Natural killer cell (primary cell): ENCODE data around the gene HOXA9. TPM values are rescaled to one million over a fixed set of nuclear protein-coding genes. Genes with fewer than 3 reads are reported as not detected.

ENCODE experiments used
- ATAC-seq, 3 donors: fragments of 150-1000 bp in 2 of 3; fragments of 200-7000 bp in 1 of 3; cut with Tn5 transposase; 1 replicate in 1 of 3; 2 replicates in 2 of 3; pipeline ENCODE4 v1.10.0; 2021; ENCODE audit warnings: mild to moderate bottlenecking in 2 of 3, moderate library complexity in 2 of 3
- DNase-seq, 2 donors: peaks; one replicate each; pipeline versions ENCODE4 v3.0.0 to v3.0.0-alpha.2; 2013 to 2021; ENCODE audit warnings: mixed read lengths in 1 of 2
- H3K27ac ChIP-seq: one replicate; pipeline ENCODE4 v1.5.1; 2013; ENCODE audit warnings: mild to moderate bottlenecking, low read length
- H3K27me3 ChIP-seq: one replicate; pipeline ENCODE4 v1.6.1; 2013; ENCODE audit warnings: low read length; ENCODE audit not compliant: control insufficient read depth, insufficient read depth
- H3K36me3 ChIP-seq: one replicate; pipeline ENCODE4 v1.6.1; 2013; ENCODE audit warnings: low read length; ENCODE audit not compliant: control insufficient read depth, insufficient read depth
- H3K4me1 ChIP-seq: one replicate; pipeline ENCODE4 v1.6.1; 2013; ENCODE audit warnings: low read length; ENCODE audit not compliant: control insufficient read depth, insufficient read depth
- H3K4me3 ChIP-seq: one replicate; pipeline ENCODE4 v1.5.1; 2013; ENCODE audit warnings: low read length
- H3K9me3 ChIP-seq: one replicate; pipeline ENCODE4 v1.6.1; 2013; ENCODE audit warnings: low read length; ENCODE audit not compliant: control insufficient read depth, insufficient read depth
- H3K27ac Mint-ChIP-seq, 2 donors: one replicate each; pipeline ENCODE4 v1.8.0; 2022; ENCODE audit warnings: mild to moderate bottlenecking in 2 of 2, mixed read lengths in 2 of 2, moderate library complexity in 1 of 2
- H3K27me3 Mint-ChIP-seq, 2 donors: one replicate each; pipeline ENCODE4 v1.8.0; 2022; ENCODE audit warnings: low read depth in 2 of 2, mixed read lengths in 2 of 2
- H3K36me3 Mint-ChIP-seq: one replicate; pipeline ENCODE4 v1.8.0; 2022; ENCODE audit warnings: mixed read lengths
- H3K4me1 Mint-ChIP-seq, 2 donors: one replicate each; pipeline ENCODE4 v1.8.0; 2022; ENCODE audit warnings: mixed read lengths in 2 of 2
- H3K4me3 Mint-ChIP-seq: one replicate; pipeline ENCODE4 v1.8.0; 2022; ENCODE audit warnings: mild to moderate bottlenecking, moderate library complexity, mixed read lengths
- H3K9me3 Mint-ChIP-seq, 2 donors: one replicate each; pipeline ENCODE4 v1.8.0; 2022; ENCODE audit warnings: mixed read lengths in 2 of 2
- WGBS: methylation state at CpG from one replicate; pipeline ENCODE4 v1.1.7; 2013; ENCODE audit warnings: missing lambda C conversion rate; ENCODE audit not compliant: insufficient coverage; 5-methylcytosine and 5-hydroxymethylcytosine counted together
- intact Hi-C: fragments of 100-400 bp; cut with micrococcal nuclease; formaldehyde crosslinking; loops from one replicate; pipeline ENCODE4 v1.14.2; 2022
- total RNA-seq, 4 donors: library from RNA; stranded (reverse); fragments of 120-200 nt in 1 of 4; gene quantifications; one replicate each; pipeline versions ENCODE4 v1.2.3 to v1.2.4, GENCODE V29; 2013 to 2022
- TF ChIP-seq, protein P1 (sequence below): fragments of 200-600 bp; IDR thresholded peaks from one replicate; pipeline ENCODE4 v1.8.0; 2022; ENCODE audit warnings: antibody characterized with exemption

Gene HOXA9
- total RNA-seq, 3 donors from 2014 or later (not counting 1 experiment from before 2014, with no cell fraction given): 0.39 to 4.6 (median 0.42) TPM

DNA sequence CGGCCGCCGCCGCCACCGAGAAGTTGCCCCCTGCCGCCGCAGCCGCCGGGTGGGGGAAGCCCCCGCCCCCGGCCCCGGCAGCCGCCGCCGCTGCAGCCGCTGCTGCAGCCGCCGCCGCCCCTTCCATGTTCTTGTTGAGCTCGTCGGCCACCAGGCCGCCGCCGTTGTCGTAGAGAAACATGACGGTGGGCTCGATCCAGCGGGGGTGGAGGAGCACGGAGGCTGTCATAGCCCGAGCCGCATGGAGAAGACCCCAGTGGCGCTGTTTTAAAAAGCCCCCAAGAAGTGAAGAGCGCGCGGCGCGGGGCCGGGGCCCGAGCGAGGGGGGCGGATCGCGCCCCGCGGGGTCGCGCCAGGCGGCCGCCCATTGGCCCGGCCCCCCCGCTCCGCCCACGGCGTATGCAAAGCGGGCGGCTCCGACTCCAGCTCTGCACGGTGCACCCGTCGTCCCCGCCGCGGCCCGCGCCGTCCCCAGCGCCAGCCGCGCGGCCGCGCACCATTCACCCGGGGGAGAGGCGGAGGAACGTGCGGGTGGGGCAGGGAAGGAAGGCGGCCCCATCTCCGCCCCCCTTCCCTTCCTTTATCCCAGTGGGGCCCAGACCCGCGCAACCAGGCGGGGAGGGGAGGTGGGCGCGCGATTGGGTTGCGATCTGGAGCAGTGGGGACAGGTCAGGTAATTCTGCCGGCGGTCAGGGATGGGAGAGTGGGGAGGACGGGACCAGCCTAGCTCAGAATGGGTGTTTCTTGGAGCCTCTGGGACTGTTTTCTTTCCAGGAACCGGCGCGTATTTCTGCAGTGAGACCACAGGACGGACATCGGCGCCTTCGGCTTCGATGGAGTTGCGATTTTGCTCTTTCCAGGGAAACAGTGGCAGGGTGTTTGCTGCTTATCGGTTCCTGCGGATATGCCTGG is 34.8 kb upstream of the HOXA9 start, which contains the start of gene HOXA13:
TSS of gene HOXA13 (minus strand) at position 243 of the 912 bp plus-strand sequence. CDS start at position 229, 14 bp downstream.
- Mint-ChIP-seq H3K27me3 (peaks cover 72 to 82% of the 10 kb centered on the region in 2 donors), H3K27ac (no peak within 1 kb of the TSS), H3K36me3 (no peaks in the 10 kb centered on the region), H3K4me1 (peaks cover 24 to 39% of the 10 kb centered on the region in 2 donors), H3K4me3 (peak within 1 kb of the TSS; percentile 85), H3K9me3 (no peaks in the 10 kb centered on the region)
- H3K27me3 ChIP-seq: peaks cover 82% of the 10 kb centered on the region
- H3K27ac ChIP-seq: no peak within 1 kb of the TSS
- WGBS: 1% methylated on average over 96 of the region's 99 CpGs
- peaks cover 38% of the 10 kb centered on the region for H3K4me1 ChIP-seq
- H3K9me3 ChIP-seq: no peaks in the 10 kb centered on the region
- DNase-seq (peak in 1 of 2 donors; percentile 58), ATAC-seq (peak; percentile 71 to 81 (median 76))
- intact Hi-C loops: loop anchor here (5.0 kb wide), 3 partner anchors 42 to 897 kb away; partner anchors contain the start of gene EVX1
- no peaks in the 10 kb centered on the region for H3K36me3 ChIP-seq
- H3K4me3 ChIP-seq: no peak within 1 kb of the TSS
- TF ChIP-seq, protein P1, sequence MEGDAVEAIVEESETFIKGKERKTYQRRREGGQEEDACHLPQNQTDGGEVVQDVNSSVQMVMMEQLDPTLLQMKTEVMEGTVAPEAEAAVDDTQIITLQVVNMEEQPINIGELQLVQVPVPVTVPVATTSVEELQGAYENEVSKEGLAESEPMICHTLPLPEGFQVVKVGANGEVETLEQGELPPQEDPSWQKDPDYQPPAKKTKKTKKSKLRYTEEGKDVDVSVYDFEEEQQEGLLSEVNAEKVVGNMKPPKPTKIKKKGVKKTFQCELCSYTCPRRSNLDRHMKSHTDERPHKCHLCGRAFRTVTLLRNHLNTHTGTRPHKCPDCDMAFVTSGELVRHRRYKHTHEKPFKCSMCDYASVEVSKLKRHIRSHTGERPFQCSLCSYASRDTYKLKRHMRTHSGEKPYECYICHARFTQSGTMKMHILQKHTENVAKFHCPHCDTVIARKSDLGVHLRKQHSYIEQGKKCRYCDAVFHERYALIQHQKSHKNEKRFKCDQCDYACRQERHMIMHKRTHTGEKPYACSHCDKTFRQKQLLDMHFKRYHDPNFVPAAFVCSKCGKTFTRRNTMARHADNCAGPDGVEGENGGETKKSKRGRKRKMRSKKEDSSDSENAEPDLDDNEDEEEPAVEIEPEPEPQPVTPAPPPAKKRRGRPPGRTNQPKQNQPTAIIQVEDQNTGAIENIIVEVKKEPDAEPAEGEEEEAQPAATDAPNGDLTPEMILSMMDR: no peak

DNA sequence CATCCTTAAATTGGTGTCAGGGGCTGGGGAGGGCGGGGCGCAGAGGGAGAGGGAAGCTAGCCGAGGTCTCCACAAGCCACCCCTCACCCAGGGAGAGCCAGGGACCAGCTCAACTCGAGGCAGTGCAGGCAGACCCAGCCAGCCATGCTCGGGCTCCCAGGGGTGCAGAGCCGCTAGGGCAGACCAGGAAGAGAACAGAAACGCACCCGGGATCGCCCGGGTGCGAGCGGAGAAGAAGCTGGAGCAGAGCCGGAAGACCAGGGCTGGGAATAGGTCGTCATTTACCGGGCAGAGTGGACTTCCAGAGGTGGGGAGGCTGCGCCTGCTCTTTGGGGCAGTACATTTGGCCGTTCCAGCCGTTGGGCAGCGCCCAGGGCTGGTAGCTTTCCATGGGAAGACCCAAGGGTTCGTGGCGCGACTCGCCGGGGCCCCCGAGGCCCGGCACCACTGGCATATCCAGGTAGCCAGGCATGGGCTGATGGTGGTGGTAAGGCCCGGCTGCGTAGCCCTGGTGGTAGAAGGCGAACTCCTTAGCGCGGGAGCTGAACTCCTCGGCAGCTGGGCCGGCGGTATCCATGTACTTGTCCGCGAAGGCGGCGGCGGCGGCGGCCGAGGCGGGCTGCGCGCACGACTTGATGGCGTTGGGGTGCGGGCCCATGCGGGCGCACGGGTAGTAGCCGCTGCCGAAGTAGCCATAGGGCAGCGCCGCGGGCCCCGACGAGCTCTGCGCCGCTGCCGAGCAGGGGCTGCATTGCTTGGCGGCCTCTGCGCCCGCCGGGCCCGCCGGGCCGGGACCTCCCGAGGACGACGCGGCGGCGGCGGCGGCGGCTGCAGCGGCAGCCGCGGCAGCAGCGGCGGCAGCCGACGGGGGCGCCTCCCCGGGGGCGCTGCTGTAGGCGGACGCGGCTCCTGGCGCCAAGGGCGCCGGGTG is 33.8 kb upstream of the HOXA9 start:
- peaks cover 83% of the 10 kb centered on the region for H3K27me3 ChIP-seq
- Mint-ChIP-seq H3K4me1 (peaks cover 18 to 34% of the 10 kb centered on the region in 2 donors), H3K27ac (no peak overlapping the region), H3K4me3 (peak overlapping the region; percentile 79), H3K36me3 (no peaks in the 10 kb centered on the region), H3K9me3 (no peaks in the 10 kb centered on the region), H3K27me3 (peaks cover 76 to 87% of the 10 kb centered on the region in 2 donors)
- DNase-seq (peak in 1 of 2 donors; percentile 17), ATAC-seq (peak in 2 of 3 donors; percentile 11 to 35)
- peaks cover 32% of the 10 kb centered on the region for H3K4me1 ChIP-seq
- H3K4me3 ChIP-seq: no peak overlapping the region
- no peaks in the 10 kb centered on the region for H3K36me3 ChIP-seq
- TF ChIP-seq, protein P1: no peak
- no peak overlapping the region for H3K27ac ChIP-seq
- H3K9me3 ChIP-seq: no peaks in the 10 kb centered on the region
- intact Hi-C loops: loop anchor here (5.0 kb wide), 2 partner anchors 878 to 898 kb away; no protein-coding TSS in a partner anchor
- 4% methylated on average over 93 of the region's 93 CpGs for WGBS

DNA sequence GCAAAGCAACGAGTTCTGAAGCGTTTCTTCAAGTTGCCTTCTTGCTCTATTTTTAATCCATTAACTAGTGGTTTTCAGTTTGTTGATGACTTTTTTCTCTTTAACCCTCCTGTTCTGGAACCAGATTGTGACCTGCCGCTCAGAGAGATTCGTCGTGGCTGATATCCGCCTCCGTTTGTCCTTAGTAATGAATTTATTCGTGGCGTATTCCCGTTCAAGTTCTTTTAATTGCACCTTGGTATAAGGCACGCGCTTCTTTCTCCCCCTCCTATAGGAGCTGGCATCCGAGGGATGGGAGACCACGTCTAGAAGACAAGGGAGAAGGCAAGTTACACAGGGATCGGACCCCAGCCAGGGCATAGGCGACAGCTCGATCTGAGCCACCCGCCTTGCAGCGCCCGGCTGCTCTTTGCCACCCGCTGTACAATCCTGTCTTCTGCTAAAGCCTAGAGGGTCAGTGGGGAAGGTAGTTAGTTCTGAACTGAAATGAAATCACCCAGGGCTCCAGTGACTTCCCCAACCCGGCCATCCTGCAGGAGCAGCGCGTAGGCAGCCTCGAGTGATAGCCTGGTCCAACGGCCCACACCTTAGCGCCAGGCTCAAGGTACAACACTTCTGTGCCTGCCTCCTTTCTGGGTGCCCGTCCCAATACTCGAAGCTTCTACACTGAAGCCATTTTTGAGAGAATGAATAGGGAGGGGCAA is 33.0 kb upstream of the HOXA9 start:
- DNase-seq (peak in 1 of 2 donors; percentile 13), ATAC-seq (no peak)
- peaks cover 37% of the 10 kb centered on the region for H3K4me1 ChIP-seq
- intact Hi-C loops: loop anchor here (5.0 kb wide), 2 partner anchors 879 to 899 kb away; no protein-coding TSS in a partner anchor
- H3K36me3 ChIP-seq: no peaks in the 10 kb centered on the region
- peaks cover 85% of the 10 kb centered on the region for H3K27me3 ChIP-seq
- peak overlapping the region in 1 of 2 donors; percentile 34 for H3K27ac Mint-ChIP-seq
- WGBS: 15% methylated on average over 29 of the region's 29 CpGs
- H3K9me3 ChIP-seq: no peaks in the 10 kb centered on the region
- H3K27ac ChIP-seq: no peak overlapping the region
- H3K4me1 Mint-ChIP-seq: peaks cover 18 to 34% of the 10 kb centered on the region in 2 donors
- peak overlapping the region; percentile 79 for H3K4me3 Mint-ChIP-seq
- no peak overlapping the region for H3K4me3 ChIP-seq
- H3K9me3 Mint-ChIP-seq: no peaks in the 10 kb centered on the region
- H3K36me3 Mint-ChIP-seq: no peaks in the 10 kb centered on the region
- peaks cover 78 to 87% of the 10 kb centered on the region in 2 donors for H3K27me3 Mint-ChIP-seq
- TF ChIP-seq, protein P1: no peak
